ENCODE data around the gene GSTA2.
"Not testable (repeated sequence)": the region's sequence is repeated elsewhere in the genome, so short reads cannot be mapped to it uniquely, and the experiment has no call there.

DNA sequence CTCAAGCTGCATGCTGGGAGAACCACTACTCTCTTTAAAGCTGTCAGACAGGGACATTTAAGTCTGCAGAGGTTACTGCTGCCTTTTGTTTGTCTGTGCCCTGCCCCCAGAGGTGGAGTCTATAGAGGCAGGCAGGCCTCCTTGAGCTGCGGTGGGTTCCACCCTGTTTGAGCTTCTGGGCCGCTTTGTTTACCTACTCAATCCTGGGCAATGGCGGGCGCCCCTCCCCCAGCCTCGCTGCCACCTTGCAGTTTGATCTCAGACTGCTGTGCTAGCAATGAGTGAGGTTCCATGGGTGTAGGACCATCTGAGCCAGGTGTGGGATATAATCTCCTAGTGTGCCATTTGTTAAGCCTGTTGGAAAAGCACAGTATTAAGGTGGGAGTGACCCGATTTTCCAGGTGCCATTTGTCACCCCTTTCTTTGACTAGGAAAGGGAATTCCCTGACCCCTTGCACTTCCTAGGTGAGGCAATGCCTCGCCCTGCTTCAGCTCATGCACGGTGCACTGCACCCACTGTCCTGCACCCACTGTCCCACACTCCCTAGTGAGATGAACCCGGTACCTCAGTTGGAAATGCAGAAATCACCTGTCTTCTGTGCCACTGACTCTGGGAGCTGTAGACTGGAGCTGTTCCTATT lies 13.6 kb upstream of the GSTA2 start:
- TF ChIP-seq, protein P1, sequence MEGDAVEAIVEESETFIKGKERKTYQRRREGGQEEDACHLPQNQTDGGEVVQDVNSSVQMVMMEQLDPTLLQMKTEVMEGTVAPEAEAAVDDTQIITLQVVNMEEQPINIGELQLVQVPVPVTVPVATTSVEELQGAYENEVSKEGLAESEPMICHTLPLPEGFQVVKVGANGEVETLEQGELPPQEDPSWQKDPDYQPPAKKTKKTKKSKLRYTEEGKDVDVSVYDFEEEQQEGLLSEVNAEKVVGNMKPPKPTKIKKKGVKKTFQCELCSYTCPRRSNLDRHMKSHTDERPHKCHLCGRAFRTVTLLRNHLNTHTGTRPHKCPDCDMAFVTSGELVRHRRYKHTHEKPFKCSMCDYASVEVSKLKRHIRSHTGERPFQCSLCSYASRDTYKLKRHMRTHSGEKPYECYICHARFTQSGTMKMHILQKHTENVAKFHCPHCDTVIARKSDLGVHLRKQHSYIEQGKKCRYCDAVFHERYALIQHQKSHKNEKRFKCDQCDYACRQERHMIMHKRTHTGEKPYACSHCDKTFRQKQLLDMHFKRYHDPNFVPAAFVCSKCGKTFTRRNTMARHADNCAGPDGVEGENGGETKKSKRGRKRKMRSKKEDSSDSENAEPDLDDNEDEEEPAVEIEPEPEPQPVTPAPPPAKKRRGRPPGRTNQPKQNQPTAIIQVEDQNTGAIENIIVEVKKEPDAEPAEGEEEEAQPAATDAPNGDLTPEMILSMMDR (IDR thresholded peaks at IDR 0.05; ENCODE audit: low read depth, low read length) = not testable (repeated sequence)
- TF ChIP-seq MYC (IDR thresholded peaks at IDR 0.05; ENCODE audit: low read depth, low read length); POLR2A (IDR thresholded peaks at IDR 0.05; ENCODE audit: extremely low read depth, insufficient read length); MAX (IDR thresholded peaks at IDR 0.05; ENCODE audit: low read depth, low read length): not testable (repeated sequence)
